ENCODE results near the gene ANXA8L1.
"Not testable (repeated sequence)": the region's sequence is repeated elsewhere in the genome, so short reads cannot be mapped to it uniquely, and the experiment has no call there.

Gene ANXA8L1

DNA sequence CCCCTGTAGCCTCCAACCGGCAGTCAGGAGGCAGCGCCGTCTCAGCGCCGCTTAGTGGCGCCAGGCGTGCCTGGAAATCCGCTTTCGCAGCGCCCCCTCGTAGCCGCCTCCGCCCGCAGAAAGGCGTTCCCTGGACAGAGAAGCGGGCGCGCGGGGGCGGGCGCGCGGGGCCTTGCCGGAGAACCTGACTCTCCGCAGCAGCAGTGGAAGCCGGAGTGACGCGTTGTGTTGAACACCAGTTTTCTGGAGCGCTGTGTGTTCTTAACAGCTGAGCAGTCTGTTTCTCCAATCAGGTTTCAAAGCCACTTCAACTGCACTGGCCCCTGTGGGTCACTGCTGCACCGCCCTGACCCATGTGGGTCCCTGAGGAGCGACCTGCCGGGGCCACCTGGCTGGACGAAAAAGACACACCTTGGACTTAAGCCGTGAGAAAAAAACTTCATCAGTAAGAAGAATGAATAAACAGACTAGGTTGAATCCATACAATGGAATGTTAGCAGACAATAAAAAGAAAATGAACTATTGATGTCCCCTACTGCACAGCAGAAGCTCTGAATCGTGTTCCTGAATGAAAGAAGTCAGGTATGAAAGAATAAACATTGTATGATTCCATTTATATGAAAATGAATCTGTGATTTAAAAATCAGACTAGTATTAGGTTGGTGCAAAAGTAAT is 22.8 kb downstream of the ANXA8L1 start:
- peak; percentile 2 for DNase-seq

DNA sequence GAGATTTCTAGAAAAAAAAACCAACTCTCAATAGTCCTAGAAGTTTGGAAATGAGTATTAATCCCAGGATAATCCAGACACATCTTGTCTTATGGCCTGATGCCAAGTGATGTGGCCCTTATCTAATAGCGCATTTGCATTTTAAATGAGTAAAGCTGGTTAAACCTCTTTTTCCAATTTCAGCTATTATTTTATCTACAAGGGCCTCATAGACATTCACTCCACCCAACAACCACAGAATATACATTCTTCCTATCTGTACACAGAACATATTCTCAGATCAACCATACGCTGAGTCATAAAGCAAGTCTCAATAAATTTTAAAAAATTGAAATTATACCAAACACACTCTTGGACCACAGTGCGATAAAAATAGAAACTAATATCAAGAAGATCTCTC is 34.0 kb downstream of the ANXA8L1 start:
- DNase-seq = not testable (repeated sequence)

DNA sequence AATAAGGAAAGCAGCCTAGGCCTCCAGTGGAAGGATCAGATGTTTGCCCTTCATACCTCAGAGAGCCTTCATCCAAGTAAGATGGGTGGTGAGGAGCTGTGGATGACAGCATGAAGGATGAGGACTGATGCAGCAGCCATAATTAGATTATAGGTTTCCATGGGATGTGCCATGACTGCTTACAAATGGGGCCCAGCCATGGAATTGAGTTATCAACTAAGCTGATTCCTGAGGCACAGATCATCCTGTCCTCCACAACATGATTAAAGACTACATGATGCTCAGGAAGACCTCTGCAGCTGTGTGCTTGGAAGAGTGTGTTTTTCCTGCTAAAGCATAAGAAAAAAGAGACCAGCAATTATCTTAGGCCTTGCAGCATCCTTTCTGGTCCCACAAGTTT is 35.5 kb downstream of the ANXA8L1 start:
- not testable (repeated sequence) for DNase-seq

DNA sequence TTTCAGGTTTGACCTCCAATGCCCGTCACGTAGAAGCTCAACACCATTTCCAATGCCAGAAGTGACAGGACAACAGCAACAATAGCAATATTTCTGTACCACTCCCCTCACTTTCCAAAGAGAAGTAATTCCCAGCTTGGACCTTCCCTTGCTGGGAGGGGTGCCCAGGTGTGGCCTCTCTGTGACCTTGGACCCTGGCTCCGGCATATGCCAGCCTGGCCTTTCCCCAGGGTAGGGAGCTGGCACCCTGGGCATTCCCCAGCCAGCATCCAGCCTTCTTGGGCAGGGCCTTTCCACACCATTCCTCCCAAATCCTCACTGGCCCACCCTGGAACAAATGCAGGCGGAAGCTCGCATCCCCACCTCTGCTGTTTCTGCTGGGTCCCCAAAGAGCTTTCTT is 37.1 kb downstream of the ANXA8L1 start:
- not testable (repeated sequence) for DNase-seq

DNA sequence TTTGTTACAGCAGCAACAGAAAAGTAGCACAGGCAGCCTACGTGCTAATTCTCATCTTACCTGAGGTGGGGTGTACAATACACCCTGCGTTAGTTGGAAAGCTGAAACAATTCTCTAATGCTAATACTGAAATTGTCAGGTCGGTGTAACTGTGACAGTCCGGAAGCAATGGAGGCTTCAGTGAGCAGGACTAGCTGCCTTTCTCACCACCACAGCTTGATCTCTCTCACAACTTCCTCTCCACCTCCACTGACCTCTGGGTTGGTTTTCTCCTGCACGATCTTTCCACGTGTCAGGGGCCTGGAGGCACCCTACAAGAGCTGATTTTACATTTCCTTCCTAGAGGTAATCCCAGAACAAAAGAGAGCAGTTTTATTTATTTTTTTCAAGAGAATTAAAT is 39.7 kb downstream of the ANXA8L1 start:
- DNase-seq = not testable (repeated sequence)

DNA sequence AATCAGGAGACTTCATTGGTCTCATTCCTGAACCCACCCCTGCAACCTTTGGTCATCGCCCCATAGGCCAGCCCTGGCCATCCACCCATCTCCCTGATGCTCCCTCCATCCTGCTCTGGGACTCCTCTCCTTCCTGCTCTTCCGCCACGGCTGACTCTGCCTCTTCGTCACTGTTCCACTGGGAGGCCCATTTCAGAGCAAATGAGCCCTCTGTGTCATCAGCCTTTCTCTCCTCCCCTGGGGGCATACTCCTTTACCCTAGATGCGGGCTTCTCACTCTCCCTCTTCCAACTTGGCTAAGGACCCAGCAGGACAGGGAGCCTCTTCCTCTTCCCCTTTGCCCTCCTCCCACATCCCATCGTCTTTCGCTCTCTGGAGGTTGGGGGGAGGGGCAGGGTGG is 42.7 kb downstream of the ANXA8L1 start:
- DNase-seq = not testable (repeated sequence)

DNA sequence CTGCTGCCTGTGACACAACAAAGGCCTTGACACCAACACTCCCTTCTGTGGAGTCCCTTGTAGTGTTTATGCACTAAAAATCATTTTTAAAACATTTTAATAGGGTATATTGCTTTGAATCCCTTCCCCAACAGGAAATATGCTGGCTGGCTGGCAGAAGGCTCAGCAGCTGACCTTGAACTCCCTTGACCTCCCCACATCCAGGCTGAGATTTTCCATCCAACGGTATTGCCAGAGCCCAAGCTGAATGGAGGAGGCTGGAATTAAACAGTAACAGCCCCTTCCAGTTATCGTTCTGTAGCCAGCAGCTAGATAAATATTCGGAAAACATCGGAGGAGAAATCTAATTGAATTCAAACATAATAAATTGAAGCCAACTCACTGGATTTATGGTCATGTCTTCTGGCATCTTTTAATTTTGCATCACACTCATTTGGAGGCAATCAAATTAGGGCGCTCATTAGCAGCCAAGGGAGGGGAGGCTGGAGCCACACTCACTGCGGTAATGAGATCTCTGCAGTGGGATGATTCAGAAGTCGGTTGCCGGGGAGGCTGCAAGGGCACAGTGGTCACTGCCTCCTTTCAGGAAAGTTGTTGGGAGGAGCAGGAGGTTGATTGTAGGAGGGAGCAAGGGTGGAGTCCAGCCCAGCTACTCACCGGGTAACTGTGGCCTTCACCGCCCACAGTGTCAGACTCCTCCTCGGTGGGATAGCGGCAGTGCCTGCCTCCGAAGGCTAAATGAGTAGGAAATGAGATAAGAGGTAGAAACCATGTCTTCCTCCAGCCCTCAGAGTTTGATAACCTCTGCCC is 44.2 kb downstream of the ANXA8L1 start:
- DNase-seq = not testable (repeated sequence)

DNA sequence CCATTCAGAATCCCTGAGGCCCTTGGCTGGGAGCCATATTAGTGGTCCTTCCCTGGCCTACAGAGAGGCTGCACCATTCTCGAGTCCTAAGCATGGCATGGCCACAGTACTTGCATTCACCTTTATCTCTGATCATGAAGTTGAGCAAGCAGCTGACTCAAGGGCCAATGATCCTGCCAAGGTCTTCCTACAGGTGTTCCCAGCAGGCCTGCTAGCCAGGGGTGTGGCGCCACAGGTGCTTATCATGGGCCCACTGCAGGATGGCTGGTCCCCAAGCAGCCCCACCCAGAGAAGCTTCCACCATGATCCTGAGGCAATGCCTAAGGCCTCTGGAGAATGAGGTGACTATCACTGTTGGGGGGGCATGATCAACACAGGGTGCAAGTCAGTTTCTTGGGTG is 48.0 kb downstream of the ANXA8L1 start:
- not testable (repeated sequence) for DNase-seq

DNA sequence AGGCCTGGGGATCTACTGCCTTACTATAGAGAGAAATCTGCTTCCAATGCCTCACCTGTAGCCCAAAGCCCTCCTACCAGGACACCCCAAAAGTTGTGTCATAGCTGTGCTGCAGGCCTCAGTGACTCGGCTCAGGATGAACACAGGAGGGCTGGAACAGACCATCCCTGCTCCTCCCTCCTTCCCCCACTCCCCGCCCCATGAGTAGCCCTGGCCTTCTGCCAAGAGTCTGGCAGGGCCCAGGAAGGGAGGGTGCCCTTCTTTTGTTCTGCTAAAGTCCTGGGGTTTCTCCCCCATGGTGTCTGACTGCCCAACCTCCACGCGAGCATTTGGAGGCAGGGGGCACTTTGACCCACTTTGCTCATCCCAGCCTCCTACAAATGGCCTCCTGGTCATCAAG is 65.4 kb downstream of the ANXA8L1 start:
- not testable (repeated sequence) for DNase-seq
